VCaP (cell line): Measurements from ENCODE around the gene ZSWIM3.
A peak's percentile ranks its signal among the peaks of the same experiment; 100 is the strongest.

Experiments used
- H3K27ac ChIP-seq: fragments of 450-650 bp; 2 replicates; pipeline ENCODE4 v1.5.1; 2017
- CTCF ChIP-seq: fragments of 450-650 bp; conservative IDR thresholded peaks from 2 replicates; pipeline ENCODE4 v1.5.1; 2017; ENCODE audit warnings: mild to moderate bottlenecking, moderate library complexity

The ZSWIM3 gene

DNA sequence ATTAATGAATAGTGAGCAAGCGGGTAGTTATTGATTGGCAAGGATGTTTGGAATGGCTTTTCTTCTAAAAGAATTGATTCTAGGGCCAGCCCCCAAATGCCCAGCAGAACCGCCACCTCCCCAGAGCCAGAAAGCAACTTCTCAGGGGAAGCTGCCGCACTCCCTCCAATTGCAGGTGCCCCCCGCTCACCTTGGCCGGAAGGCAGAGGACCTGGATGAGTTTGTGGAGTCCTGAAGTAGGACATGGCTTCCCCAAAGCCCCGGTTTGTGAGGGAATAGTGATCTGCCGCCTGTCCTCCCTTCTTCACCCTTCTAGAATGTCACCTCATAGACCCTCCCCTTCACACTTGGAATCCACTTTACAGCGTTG lies 29.9 kb downstream of the ZSWIM3 start, which contains the start of gene SPATA25:
Gene SPATA25, minus strand, starts transcription at position 277 of the 370 bp plus-strand sequence. Its CDS starts 32 bp downstream, at position 245.
- H3K27ac ChIP-seq = no peak within 1 kb of the TSS
- no peak for TF ChIP-seq CTCF

GRCh38 chr20:45888681-45889080 lies 31.3 kb downstream of the ZSWIM3 start:
- H3K27ac ChIP-seq = no peak overlapping the region
- no peak for TF ChIP-seq CTCF

DNA sequence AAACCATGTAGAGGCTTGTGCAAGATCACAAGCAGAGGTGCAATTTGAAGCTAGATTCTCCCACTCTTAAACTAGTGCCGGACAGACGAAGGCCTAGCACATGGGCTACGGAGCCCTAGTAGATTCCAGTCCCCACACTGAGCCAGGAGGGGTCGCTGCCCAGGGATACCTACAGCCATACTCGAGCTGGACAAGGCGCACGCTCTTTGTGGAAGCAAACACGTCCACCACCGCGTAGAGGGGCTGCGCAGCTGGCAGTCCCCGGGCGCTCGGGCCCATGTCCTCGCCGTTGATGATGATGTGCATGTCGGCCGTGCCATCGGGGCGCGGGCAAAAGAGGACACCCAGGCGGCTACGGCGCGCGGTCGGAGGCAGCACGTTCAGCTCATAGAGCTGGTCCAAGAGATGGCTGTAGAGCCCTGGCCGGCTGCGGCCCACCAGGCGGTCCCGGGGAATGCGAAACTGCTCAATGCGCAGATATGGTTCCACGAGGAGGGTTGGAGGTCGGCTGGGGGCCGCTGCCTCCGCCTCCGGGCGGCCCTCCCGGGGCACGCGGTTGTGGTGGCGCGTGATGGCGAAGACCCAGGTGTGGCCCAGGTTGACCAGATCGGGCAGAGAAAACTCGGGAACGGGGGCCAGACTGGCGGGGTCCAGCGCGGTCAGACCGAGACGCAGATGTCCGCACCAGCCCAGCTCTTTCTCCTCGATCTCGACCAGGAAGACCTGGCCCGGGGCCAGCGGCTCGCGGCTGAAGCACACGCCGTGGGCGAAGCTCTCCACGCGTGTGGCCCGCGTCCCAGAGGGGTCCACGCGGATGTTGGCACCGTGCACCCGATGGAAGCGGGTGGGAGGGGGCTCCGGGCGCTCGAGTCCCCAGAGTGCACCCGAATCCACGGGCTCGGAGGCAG lies 32.9 kb downstream of the ZSWIM3 start:
- H3K27ac ChIP-seq = peak overlapping the region; percentile 81
- TF ChIP-seq CTCF = no peak

GRCh38 chr20:45890985-45891983 lies 33.9 kb downstream of the ZSWIM3 start, which contains the start of the genes CTSA and NEURL2:
Gene CTSA, plus strand, starts transcription at chr20:45891335. Its CDS starts 234 bp downstream, at chr20:45891569.
Gene NEURL2, minus strand, starts transcription at chr20:45891208. Its CDS starts 217 bp downstream, at chr20:45890991.
- peak within 1 kb of the TSS; percentile 81 for H3K27ac ChIP-seq
- no peak for TF ChIP-seq CTCF

DNA sequence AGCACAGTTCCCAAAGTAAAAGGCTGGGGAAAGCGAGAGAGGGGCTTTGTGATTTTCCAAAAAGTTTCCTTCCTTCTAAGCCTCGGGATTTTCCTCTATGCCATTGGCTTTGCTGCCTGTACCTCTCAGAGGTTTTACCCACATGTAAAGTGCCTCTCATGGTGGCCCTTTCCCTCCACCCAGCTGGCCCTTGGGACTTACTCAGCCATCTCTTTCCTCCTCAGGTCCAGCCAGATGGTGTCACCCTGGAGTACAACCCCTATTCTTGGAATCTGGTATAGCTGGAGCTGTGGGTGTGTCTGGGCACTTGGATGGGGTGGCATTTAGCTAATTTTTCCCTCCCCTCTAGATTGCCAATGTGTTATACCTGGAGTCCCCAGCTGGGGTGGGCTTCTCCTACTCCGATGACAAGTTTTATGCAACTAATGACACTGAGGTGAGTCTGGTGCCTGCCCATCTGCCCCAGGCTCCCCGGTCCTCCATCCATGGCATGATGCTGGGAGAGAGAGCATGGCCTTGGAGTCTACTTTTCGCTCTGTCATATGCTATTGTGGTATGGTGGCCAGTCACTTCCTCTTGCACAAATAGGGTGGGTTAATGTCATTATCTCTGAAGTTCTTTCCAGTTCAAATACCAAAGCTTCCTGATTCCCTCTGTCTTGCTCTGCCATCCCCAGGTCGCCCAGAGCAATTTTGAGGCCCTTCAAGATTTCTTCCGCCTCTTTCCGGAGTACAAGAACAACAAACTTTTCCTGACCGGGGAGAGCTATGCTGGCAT lies 34.8 kb downstream of the ZSWIM3 start:
- peak; percentile 18; the same call in 1 of the 2 replicates for TF ChIP-seq CTCF
- H3K27ac ChIP-seq = peak overlapping the region; percentile 81; the same call in 1 of the 2 replicates

DNA sequence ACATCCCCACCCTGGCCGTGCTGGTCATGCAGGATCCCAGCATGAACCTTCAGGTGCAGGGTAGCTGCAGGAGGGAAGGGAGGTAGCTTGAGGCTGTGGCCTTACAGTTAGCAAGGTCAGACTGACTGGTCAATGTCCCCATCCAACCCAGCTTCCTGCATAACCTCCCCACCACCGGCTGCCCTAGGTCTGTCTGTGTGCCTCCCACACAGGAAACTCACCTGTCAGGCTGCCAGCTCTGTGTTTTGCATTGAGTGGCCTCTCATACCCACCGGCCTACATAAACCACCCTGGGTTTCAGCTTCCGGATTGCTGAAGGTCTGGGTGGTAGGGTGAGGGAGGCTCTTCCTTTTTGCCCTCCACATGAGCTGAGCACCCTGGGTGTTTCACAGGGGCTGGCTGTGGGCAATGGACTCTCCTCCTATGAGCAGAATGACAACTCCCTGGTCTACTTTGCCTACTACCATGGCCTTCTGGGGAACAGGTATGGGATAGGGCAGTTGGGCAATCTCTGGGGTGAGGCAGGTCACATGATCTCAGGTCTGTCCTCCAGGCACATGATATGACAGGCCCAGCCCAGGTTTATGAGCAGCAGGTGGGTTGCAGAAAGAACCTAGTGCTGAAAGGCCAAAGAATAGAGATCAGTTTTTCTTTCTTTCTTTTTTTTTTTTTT lies 35.5 kb downstream of the ZSWIM3 start:
- H3K27ac ChIP-seq = no peak overlapping the region
- no peak for TF ChIP-seq CTCF
